GM21825 (cell line): ENCODE data around the gene BMPR1A.

Source experiments
- ATAC-seq: cut with Tn5 transposase; IDR thresholded peaks from one replicate; pipeline ENCODE4 v1.9.1; 2021; ENCODE audit warnings: mild to moderate bottlenecking, moderate library complexity; ENCODE audit not compliant: unreplicated experiment

BMPR1A gene

DNA sequence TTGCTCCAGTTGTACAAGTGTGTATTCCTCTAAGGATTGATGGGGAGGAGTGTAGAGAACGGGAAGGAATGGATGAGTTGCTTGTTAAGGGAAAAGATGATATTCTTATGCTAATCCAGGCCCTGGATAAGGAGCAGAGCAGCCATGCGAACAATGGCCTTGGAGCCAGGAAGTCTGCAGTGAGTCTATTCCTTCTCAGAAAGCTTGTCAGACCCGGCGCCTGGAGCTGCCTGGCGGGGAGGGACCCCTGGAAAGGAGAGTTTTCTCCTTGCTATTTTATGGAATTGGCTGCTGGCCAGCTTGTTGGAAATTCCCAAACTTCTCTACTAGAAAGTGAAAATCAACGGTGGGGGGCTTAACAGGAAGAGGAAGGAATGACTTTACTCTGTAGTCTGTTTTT is 111.9 kb downstream of the BMPR1A start:
- no peak for ATAC-seq

GRCh38 chr10:86870679-86871078 is 114.3 kb downstream of the BMPR1A start:
- no peak for ATAC-seq

DNA sequence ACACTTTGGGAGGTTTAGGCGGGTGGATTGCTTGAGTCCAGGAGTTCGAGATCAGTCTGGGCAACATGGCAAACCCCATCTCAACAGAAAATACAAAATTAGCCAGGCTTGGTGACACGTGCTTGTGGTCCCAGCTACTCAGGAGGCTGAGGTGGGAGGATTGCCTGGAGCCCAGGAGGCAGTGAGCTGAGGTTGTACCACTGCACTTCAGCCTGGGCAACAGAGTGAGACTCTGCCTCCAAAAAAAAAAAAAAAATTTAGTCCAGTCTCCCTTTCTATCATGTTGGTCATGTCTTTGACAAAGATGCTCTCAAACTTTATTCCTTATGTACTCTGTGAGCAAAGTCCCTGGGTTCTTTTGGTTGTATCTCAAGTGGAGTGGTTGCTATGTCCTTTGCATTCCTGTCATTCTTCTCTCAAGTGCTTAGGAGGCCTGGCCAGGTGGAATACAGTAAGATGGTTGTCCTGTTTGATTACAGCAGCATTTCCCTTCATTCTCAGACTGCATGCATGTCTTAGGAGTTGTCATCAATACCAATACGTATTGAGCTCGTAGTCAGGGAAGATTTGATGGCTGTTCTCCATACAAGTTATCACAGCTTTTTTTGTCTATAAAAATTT is 115.3 kb downstream of the BMPR1A start:
- ATAC-seq: no peak

- no peak for ATAC-seq
Observed at GRCh38 chr10:86872757-86873156, 116.3 kb downstream of the BMPR1A start.

DNA sequence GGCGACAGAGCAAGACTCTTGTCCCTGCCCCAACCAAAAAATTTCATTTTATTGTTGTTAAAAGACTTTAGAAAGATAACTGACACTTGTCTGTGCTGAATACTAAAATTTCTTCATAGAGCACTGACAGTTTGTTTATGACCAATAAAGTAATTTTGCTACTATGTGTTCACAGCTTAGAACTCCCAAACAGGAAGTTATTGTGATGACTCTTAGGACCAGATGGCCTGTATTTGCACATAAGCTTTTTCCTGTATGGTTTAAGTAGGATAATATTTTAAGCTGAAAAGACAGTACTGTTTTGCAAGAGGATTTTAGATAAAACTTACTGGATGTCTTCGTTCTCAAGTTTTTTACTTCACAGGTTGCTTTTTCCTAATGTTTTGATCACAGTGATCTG is 120.3 kb downstream of the BMPR1A start:
- no peak for ATAC-seq

GRCh38 chr10:86878983-86879713 is 122.7 kb downstream of the BMPR1A start:
- ATAC-seq: peak; percentile 76

DNA sequence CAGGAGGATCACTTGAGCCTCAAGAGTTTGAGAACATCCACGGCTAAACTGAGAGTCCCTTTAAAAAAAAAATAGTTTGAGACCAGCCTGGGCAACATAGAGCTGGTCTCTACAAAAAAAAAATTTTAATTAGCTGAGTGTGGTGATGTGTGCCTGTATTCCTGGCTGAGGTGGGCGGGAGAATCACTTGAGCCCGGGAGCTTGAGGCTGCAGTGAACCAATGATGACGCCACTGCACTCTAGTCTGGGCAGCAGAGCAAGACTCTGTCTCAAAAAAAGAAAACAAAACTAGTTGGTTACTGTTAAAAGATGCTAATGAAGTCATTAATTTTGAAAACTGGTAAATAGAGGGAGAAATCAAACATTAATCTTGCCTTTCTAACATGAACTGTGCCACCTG is 124.6 kb downstream of the BMPR1A start:
- ATAC-seq: no peak

DNA sequence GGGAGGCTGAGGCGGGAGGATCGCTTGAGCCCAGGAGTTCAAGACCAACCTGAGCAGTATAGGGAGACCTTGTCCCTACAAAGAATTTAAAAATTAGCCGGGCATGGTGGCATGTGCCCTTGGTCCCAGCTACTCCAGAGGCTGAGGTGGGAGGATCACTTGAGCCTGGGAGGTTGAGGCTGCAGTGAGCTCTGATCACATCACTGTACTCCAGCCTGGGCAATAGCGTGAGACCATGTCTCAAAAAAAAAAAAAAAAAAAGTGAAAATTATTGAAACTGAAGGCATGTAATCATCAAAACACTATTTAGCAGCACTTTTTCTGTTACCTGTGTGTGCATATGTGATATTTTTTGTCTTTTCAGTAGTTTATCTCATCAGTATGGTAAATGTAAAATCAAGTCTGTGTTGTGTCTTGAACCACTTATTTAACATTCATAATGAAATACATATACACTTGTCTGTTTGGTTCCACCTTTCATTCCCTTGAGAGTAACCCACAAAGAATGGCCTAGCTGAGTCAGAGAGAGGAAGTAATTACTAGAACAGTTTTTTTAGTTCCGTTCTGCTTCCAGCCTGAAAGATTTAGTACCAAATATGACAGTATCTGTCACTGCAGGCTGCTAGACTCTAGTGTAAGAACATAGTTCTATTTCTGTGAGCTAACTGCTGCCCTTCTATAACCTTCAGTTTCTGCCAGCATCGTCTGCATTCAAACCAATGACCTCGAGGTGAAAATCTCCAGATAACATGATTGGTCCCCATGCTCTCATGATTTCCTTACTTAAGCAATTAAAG is 132.4 kb downstream of the BMPR1A start:
- peak; percentile 99 for ATAC-seq

GRCh38 chr10:86889997-86890396 is 133.6 kb downstream of the BMPR1A start:
- no peak for ATAC-seq

DNA sequence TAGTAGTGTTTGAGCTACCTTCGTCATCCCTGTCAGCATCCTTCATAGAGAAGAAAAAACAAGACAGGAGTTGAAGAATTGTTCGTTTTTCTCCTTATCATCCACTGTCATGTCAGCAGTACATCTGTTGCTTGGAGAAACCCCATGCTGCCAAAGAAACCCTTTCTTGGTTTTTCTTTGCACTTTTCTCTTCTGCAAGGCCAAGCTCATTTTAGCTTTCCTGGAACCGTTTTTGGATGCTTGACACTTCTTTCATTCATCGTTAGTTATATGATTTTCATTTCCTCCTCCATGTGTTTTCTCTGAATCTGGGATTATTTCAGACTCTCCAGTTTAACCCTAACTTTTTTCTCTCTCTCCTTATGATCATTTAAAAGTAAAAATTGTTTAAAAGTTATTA is 142.1 kb downstream of the BMPR1A start:
- no peak for ATAC-seq

- no peak for ATAC-seq
Observed at GRCh38 chr10:86899132-86899531, 142.7 kb downstream of the BMPR1A start.

GRCh38 chr10:86899670-86900276 is 143.4 kb downstream of the BMPR1A start:
- ATAC-seq: no peak

DNA sequence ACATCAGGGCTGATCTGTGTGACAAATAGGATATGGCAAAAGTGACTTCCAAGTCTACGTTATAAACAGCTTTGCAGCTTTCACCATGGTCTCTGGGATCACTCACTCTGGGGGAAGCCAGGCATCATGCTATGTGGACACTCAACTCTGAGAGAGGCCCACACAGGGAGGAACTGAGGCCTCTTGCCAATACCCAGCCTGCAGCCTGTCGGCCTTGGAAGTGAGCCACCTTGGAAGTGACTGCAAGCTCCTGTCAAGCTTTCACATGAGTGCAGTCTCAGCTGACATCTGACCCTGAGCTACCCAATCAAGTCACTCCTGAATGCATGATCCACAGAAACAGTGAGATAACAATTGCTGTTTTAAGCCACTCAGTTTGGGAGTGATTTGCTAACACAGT is 144.5 kb downstream of the BMPR1A start:
- ATAC-seq: no peak

DNA sequence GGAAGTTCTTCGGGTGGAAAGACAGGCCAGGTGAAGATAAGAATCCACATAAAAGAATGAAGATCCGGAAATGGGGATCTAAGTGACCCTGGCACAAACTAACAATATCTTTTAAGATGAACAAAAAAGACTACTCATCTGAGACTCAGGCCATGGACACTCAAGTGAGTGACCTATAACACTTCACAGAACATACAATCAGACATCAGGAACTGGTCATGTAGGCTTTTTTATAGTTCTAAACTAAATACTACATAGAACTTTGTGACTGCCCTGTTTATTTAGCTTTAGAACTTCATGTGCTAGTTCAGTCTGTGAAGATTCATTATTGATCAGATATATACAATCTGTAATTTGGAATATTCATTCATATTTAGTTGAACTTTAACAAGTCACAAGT is 148.2 kb downstream of the BMPR1A start:
- no peak for ATAC-seq

DNA sequence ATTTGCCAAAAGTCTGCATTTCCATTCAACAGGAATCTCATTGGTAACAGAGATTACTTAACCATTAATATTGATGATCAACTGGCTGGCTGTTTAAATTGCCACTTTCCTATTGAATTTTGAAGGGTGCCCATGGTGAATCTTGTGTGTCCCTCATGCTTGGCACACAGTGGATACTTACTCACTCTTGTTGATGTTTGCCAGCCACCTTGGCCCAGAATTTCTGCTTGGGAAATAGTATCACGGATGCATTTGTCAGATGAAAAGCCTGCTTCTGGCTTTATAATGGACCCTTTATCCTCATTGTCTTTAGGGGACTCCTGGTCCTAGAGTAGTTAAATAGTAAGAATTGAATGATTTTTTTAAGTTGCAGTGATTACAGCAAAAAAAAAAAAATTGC is 149.0 kb downstream of the BMPR1A start:
- ATAC-seq: no peak

GRCh38 chr10:86914734-86915133 is 158.3 kb downstream of the BMPR1A start:
- no peak for ATAC-seq

DNA sequence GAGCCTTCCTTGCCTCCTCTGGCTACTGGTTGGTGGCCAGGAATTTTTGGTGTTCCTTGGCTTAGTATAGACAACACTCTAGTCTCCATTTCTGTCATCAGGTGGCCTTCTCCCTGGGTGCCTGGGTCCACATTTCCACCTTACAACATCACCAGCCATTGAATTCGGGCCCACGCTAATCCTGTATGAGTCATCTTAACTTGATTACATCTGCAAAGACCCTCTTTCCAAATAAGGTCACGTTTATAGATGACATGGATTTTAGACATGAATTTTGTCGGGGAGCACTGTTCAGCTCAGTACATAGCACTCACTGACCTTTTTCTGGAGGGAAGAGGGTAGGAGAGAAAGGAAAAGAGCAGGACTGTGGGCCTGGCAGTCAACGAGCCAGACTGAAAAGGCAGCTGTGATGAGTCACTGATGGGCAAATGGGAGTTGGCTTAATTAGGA is 161.6 kb downstream of the BMPR1A start:
- no peak for ATAC-seq

- no peak for ATAC-seq
Observed at GRCh38 chr10:86922553-86922961, 166.1 kb downstream of the BMPR1A start.

DNA sequence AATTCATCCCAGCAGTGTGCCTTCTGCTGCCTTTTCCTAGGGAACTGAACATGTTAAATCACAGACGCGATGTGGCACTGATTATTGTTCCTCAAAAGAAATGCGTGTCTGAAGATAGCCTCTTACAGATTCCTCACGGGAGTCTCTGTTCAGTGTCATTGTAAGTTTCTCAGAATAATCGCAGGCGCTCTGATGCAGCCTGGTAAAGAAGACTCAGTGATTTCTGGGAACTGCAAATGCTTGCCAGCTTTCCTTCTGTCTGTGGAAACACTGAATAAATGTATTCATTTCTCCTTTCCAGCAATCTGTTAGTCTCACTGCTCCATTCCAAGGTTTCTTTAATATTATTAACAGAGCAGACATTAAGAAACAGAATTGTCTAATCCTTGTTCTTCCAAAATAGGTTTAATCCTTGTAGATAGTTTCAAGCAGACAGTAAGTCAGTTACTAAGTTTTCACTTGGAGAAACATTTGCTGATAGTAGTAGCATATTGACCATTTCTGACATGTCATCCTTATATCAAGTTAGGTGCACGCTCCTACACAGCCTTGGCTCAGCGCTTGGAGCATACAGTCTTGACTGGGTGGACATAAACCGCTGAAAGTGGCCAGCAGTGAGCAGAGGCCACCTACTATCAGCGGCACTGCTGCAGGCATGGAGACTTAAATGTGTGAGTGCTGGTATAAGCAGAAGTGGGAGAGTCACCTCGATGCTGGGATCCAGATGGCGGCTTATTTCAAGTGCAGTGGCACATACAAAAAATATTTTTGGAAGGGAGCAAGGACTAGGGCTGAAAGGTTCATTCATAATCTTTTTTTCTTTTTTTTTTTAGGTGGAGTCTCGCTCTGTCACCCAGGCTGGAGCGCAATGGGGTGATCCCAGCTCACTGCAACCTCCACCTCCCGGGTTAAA is 173.3 kb downstream of the BMPR1A start:
- no peak for ATAC-seq

DNA sequence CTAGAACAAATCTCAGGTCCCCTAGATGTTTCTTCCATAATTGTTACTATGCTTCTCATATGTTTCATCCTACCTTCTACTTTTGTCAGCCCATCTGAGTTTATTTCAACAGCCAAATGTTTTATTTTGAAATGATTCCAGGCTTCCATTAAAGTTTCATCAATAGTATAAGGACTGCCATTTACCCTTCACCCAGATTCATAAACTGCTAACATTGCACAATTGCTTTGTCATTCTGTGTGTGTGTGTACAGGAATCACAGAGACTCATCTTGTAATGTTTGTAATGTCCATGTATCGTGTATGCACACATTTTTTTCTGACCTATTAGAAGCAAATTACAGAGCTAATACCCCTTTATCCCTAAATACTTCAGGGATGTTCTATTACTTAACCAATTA is 175.5 kb downstream of the BMPR1A start:
- no peak for ATAC-seq
